H1 (cell line): ENCODE measurements around the gene EYA4. TPM values are rescaled to one million over a fixed set of nuclear protein-coding genes. Genes with fewer than 3 reads are reported as not detected.

Experiments
- KDM1A ChIP-seq: fragments of 200-600, 300-600 bp; sonication (generic); IDR thresholded peaks from 2 replicates; pipeline ENCODE4 v1.7.1; 2016; ENCODE audit warnings: mild to moderate bottlenecking, low read length, borderline replicate concordance
- polyA plus RNA-seq, 7 experiments: library from polyadenylated mRNA; depleted of rRNA in 3 of 7; stranded (reverse) in 5 of 7; unstranded in 2 of 7; fragments of >200 nt in 5 of 7; fragments of 200-250 nt in 2 of 7; gene quantifications; 1 replicate in 5 of 7; 2 replicates in 1 of 7; 4 replicates in 1 of 7; pipeline versions ENCODE4 v1.2.1 to v1.2.3, GENCODE V29; 2011 to 2013; ENCODE audit warnings: missing spikeins in 2 of 7, mixed read lengths in 2 of 7
- total RNA-seq: library from RNA; stranded (reverse); fragmentation: NEBNext Ultra II Directional; extraction: Animal tissue kit (Norgen Biotek cat#: 25700); gene quantifications from 2 replicates; pipeline ENCODE4 v1.2.1, GENCODE V29; 2021
- TF ChIP-seq, protein P1 (sequence below): fragments of 300-600 bp; sonication (generic); IDR thresholded peaks from 2 replicates; pipeline ENCODE4 v1.7.1; 2012; ENCODE audit warnings: low read length, moderate library complexity, mild to moderate bottlenecking, inconsistent platforms; ENCODE audit not compliant: insufficient replicate concordance
- TF ChIP-seq, protein P2 (sequence below): IDR thresholded peaks from 2 replicates; pipeline ENCODE4 v1.6.1; 2012; ENCODE audit warnings: inconsistent platforms

The EYA4 gene
- total and polyA plus RNA-seq, 2 of the 8 experiments (the other 6 are each of a cell fraction or from before 2014, with no cell fraction given), result 0.06 to 0.17 TPM

DNA sequence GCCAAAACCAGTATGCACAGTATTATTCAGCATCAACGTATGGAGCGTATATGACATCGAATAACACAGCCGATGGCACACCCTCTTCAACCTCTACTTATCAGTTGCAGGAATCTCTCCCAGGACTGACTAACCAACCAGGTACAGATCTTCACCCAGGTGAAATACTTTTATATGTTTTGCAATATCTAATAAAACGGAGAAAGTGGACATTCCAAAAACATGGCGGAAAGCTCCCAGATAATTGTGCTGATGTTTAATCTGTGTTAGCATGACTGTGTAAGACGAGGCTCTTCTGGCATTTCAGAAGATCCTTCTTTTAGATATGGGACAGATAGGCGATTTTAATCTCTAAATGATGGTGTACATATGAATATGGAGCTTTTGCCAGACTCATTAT, 227.4 kb downstream of the EYA4 start (continued):
- TF ChIP-seq, protein P1, sequence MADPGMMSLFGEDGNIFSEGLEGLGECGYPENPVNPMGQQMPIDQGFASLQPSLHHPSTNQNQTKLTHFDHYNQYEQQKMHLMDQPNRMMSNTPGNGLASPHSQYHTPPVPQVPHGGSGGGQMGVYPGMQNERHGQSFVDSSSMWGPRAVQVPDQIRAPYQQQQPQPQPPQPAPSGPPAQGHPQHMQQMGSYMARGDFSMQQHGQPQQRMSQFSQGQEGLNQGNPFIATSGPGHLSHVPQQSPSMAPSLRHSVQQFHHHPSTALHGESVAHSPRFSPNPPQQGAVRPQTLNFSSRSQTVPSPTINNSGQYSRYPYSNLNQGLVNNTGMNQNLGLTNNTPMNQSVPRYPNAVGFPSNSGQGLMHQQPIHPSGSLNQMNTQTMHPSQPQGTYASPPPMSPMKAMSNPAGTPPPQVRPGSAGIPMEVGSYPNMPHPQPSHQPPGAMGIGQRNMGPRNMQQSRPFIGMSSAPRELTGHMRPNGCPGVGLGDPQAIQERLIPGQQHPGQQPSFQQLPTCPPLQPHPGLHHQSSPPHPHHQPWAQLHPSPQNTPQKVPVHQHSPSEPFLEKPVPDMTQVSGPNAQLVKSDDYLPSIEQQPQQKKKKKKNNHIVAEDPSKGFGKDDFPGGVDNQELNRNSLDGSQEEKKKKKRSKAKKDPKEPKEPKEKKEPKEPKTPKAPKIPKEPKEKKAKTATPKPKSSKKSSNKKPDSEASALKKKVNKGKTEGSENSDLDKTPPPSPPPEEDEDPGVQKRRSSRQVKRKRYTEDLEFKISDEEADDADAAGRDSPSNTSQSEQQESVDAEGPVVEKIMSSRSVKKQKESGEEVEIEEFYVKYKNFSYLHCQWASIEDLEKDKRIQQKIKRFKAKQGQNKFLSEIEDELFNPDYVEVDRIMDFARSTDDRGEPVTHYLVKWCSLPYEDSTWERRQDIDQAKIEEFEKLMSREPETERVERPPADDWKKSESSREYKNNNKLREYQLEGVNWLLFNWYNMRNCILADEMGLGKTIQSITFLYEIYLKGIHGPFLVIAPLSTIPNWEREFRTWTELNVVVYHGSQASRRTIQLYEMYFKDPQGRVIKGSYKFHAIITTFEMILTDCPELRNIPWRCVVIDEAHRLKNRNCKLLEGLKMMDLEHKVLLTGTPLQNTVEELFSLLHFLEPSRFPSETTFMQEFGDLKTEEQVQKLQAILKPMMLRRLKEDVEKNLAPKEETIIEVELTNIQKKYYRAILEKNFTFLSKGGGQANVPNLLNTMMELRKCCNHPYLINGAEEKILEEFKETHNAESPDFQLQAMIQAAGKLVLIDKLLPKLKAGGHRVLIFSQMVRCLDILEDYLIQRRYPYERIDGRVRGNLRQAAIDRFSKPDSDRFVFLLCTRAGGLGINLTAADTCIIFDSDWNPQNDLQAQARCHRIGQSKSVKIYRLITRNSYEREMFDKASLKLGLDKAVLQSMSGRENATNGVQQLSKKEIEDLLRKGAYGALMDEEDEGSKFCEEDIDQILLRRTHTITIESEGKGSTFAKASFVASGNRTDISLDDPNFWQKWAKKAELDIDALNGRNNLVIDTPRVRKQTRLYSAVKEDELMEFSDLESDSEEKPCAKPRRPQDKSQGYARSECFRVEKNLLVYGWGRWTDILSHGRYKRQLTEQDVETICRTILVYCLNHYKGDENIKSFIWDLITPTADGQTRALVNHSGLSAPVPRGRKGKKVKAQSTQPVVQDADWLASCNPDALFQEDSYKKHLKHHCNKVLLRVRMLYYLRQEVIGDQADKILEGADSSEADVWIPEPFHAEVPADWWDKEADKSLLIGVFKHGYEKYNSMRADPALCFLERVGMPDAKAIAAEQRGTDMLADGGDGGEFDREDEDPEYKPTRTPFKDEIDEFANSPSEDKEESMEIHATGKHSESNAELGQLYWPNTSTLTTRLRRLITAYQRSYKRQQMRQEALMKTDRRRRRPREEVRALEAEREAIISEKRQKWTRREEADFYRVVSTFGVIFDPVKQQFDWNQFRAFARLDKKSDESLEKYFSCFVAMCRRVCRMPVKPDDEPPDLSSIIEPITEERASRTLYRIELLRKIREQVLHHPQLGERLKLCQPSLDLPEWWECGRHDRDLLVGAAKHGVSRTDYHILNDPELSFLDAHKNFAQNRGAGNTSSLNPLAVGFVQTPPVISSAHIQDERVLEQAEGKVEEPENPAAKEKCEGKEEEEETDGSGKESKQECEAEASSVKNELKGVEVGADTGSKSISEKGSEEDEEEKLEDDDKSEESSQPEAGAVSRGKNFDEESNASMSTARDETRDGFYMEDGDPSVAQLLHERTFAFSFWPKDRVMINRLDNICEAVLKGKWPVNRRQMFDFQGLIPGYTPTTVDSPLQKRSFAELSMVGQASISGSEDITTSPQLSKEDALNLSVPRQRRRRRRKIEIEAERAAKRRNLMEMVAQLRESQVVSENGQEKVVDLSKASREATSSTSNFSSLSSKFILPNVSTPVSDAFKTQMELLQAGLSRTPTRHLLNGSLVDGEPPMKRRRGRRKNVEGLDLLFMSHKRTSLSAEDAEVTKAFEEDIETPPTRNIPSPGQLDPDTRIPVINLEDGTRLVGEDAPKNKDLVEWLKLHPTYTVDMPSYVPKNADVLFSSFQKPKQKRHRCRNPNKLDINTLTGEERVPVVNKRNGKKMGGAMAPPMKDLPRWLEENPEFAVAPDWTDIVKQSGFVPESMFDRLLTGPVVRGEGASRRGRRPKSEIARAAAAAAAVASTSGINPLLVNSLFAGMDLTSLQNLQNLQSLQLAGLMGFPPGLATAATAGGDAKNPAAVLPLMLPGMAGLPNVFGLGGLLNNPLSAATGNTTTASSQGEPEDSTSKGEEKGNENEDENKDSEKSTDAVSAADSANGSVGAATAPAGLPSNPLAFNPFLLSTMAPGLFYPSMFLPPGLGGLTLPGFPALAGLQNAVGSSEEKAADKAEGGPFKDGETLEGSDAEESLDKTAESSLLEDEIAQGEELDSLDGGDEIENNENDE, result no peak
- TF ChIP-seq, protein P2, sequence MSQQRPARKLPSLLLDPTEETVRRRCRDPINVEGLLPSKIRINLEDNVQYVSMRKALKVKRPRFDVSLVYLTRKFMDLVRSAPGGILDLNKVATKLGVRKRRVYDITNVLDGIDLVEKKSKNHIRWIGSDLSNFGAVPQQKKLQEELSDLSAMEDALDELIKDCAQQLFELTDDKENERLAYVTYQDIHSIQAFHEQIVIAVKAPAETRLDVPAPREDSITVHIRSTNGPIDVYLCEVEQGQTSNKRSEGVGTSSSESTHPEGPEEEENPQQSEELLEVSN, result no peak
- TF ChIP-seq KDM1A, result no peak
